ENCODE results near the gene CAMTA1.

- TF ChIP-seq CTCF (conservative IDR thresholded peaks at IDR 0.05; ENCODE audit: low read length) = no peak
- TF ChIP-seq EZH2phosphoT487 (IDR thresholded peaks at IDR 0.05; ENCODE audit: borderline replicate concordance, low read depth, low read length) = no peak
Measured at GRCh38 chr1:7298145-7298544, 512.9 kb downstream of the CAMTA1 start.
